Measurements from ENCODE around the gene BZW2. TPM values are rescaled to one million over a fixed set of nuclear protein-coding genes. Genes with fewer than 3 reads are reported as not detected.

The BZW2 gene
- total and polyA plus RNA-seq, 2 of the 13 experiments (the other 11 are each of a cell fraction or from before 2014, with no cell fraction given) = 21.8 to 95.2 TPM

- Histone ChIP-seq H3K4me2 (ENCODE audit: low read depth, low read length) (no peak overlapping the region), H3K36me3 (replicated peaks in 1 of 2; ENCODE audit: control insufficient read depth in 1 of 2, insufficient read depth in 2 of 2, low read length in 2 of 2) (peaks cover 3 to 4% of the 10 kb centered on the region in 2 experiments; a peak in 4 of 5 replicates), H2AFZ (ENCODE audit: low read length) (no peak overlapping the region), H3K9me3 (ENCODE audit: low read length) (no peaks in the 10 kb centered on the region), H3K4me3 (replicated peaks in 1 of 3; ENCODE audit: insufficient read depth in 1 of 3, low read depth in 2 of 3, low read length in 3 of 3) (no peak overlapping the region), H3K27me3 (ENCODE audit: control insufficient read depth in 1 of 2, insufficient read depth in 2 of 2, low read length in 2 of 2) (no peaks in the 10 kb centered on the region), H3K27ac (ENCODE audit: extremely low read length, insufficient read depth, low read length) (no peak overlapping the region), H3K9ac (ENCODE audit: insufficient read depth, low read depth, low read length) (no peak overlapping the region), H3K4me1 (ENCODE audit: insufficient read depth, low read length) (no peaks in the 10 kb centered on the region), H3K79me2 (ENCODE audit: insufficient read depth, low read length) (no peaks in the 10 kb centered on the region), H4K20me1 (ENCODE audit: insufficient read depth, low read length) (no peaks in the 10 kb centered on the region)
- DNase-seq (ENCODE audit: low spot score) (no peak), FAIRE-seq (no peak), ATAC-seq (no peak)
- intact Hi-C loops (cut with micrococcal nuclease; ENCODE audit: unreplicated experiment) (loop anchor here (5.0 kb wide), 1 partner anchor 317 kb away; no protein-coding TSS in a partner anchor), in situ Hi-C loops (cut with HindIII; ENCODE audit: extremely low pct_ligation_motif_present, low pct_unique_long_range_greater_than_20kb) (no loop called here)
- ChIA-PET POLR2A (no interaction called here), CTCF (ENCODE audit: low intra/inter-chr PET ratio, low total read pairs) (no interaction called here)
- BruUV-seq (replicated peaks) = no TSS peak
- no peak for TF ChIP-seq NONO (IDR thresholded peaks at IDR 0.05)
- TF ChIP-seq NONO (CRISPR knock-in tag; conservative IDR thresholded peaks at IDR 0.05) = no peak
- TF ChIP-seq ZMAT3 (CRISPR knock-in tag; conservative IDR thresholded peaks at IDR 0.05) = no peak
- no peak for TF ChIP-seq MYNN (CRISPR knock-in tag; IDR thresholded peaks at IDR 0.05; ENCODE audit: low read depth)
- TF ChIP-seq DZIP1 (CRISPR knock-in tag; IDR thresholded peaks at IDR 0.05) = no peak
- no peak for TF ChIP-seq MTA1 (CRISPR knock-in tag; IDR thresholded peaks at IDR 0.05; ENCODE audit: borderline replicate concordance)
- no peak for TF ChIP-seq ETV5 (CRISPR knock-in tag; IDR thresholded peaks at IDR 0.05; ENCODE audit: borderline replicate concordance)
- TF ChIP-seq SRSF1 (optimal IDR thresholded peaks at IDR 0.05; ENCODE audit: low read depth, low read length) = no peak
- TF ChIP-seq ZNF543 (CRISPR knock-in tag; IDR thresholded peaks at IDR 0.05) = no peak
- TF ChIP-seq RCOR2 (CRISPR knock-in tag; IDR thresholded peaks at IDR 0.05) = no peak
- TF ChIP-seq XRCC5 (optimal IDR thresholded peaks at IDR 0.05; ENCODE audit: low read length) = no peak
- no peak for TF ChIP-seq IKZF5 (CRISPR knock-in tag; IDR thresholded peaks at IDR 0.05)
- no peak for TF ChIP-seq NKX3-1 (CRISPR knock-in tag; IDR thresholded peaks at IDR 0.05)
- TF ChIP-seq ZNF644 (CRISPR knock-in tag; IDR thresholded peaks at IDR 0.05; ENCODE audit: low read depth) = no peak
- TF ChIP-seq ZNF678 (CRISPR knock-in tag; IDR thresholded peaks at IDR 0.05) = no peak
- WGBS (ENCODE audit: low lambda C conversion rate) = 92% methylated on average over 7 of the region's 7 CpGs
Observed at GRCh38 chr7:16599860-16600259, 46.1 kb upstream of the BZW2 start.
